ENCODE measurements around the gene TRIM46. TPM values are rescaled to one million over a fixed set of nuclear protein-coding genes. Genes with fewer than 3 reads are reported as not detected.
A peak's percentile ranks its signal among the peaks of the same experiment; 100 is the strongest.

TRIM46 gene
- total and polyA plus RNA-seq, 8 donors, result 0.19 to 4.1 (median 0.39) TPM

- ATAC-seq (no peak), DNase-seq (peak in 2 of 6 donors; percentile 36 to 65), FAIRE-seq (no peak)
- Histone ChIP-seq H3K36me3 (no peaks in the 10 kb centered on the region), H3K27ac (no peak overlapping the region), H3K27me3 (no peaks in the 10 kb centered on the region), H3K4me3 (no peak overlapping the region), H3K9me3 (no peaks in the 10 kb centered on the region), H3K4me1 (peaks cover 9 to 11% (median 9%) of the 10 kb centered on the region in 3 donors)
- intact Hi-C loops (cut with DNase I), result no loop called here
- no peak for TF ChIP-seq CTCF (IDR thresholded peaks at IDR 0.05)
- WGBS, 2 donors, result 94 to 95% methylated on average over 3 of the region's 3 CpGs
Measured at GRCh38 chr1:155198547-155198906, 24.9 kb downstream of the TRIM46 start.

DNA sequence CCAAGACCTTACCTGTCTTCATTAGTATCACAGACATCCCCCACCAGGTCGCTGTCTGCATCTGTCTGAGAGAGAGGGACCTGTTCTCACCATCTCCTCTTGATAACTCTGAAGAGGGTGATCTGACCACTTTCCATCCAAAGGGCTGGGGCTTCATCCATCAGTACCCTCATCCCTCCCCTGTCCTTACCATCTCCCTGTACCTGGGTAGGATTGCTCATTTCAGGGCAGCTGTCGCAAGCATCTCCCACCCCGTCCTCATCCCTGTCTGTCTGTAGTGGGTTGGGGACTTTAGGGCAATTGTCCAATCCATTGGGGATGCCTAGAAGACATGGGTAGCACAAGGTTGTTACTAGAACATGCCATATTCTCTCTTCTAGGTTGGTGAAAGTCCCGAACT lies 26.1 kb downstream of the TRIM46 start:
- FAIRE-seq, result no peak
- no peaks in the 10 kb centered on the region for H3K9me3 ChIP-seq
- peaks cover 0 to 5% (median 0%) of the 10 kb centered on the region in 3 donors for H3K4me1 ChIP-seq
- no peaks in the 10 kb centered on the region for H3K36me3 ChIP-seq
- H3K4me3 ChIP-seq, result no peak overlapping the region
- no peak for TF ChIP-seq CTCF (IDR thresholded peaks at IDR 0.05)
- H3K27me3 ChIP-seq, result no peaks in the 10 kb centered on the region
- ATAC-seq, result no peak
- H3K27ac ChIP-seq, result no peak overlapping the region
- intact Hi-C loops (cut with DNase I), result no loop called here
- no peak for DNase-seq
- 86 to 89% methylated on average over 4 of the region's 4 CpGs for WGBS, 2 donors

- WGBS, 2 donors, result 87 to 97% methylated on average over 5 of the region's 5 CpGs
- no peaks in the 10 kb centered on the region for H3K9me3 ChIP-seq
- H3K27ac ChIP-seq, result no peak overlapping the region
- H3K36me3 ChIP-seq, result no peaks in the 10 kb centered on the region
- FAIRE-seq (no peak), ATAC-seq (no peak), DNase-seq (peak in 2 of 6 donors; percentile 14 to 20)
- H3K4me1 ChIP-seq, result peaks cover 0 to 5% (median 0%) of the 10 kb centered on the region in 3 donors
- TF ChIP-seq CTCF (IDR thresholded peaks at IDR 0.05), result no peak
- intact Hi-C loops (cut with DNase I), result no loop called here
- no peaks in the 10 kb centered on the region for H3K27me3 ChIP-seq
- H3K4me3 ChIP-seq, result no peak overlapping the region
Measured at GRCh38 chr1:155200920-155201319, 27.3 kb downstream of the TRIM46 start.

DNA sequence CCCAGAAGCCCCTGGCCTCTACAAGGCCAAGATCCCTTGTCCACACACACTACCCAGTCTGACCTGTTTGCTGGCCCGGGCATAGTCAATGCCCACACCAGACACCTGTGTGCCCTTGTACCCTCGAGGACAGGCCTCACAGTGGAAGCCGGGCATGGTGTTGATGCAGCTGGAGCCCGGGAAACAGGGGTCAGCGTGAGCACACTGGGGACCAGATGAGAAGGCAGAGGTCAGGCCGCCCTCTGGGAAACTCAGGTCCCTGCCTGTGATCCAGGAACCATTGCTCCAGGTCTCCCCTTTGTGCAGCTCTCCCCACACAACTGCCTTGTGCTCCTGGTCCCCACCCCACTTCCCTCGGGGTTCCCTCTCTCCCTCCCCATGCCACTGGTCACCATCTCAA lies 28.5 kb downstream of the TRIM46 start:
- Histone ChIP-seq H3K27ac (no peak overlapping the region), H3K27me3 (no peaks in the 10 kb centered on the region), H3K4me1 (peaks cover 0 to 6% (median 0%) of the 10 kb centered on the region in 3 donors), H3K4me3 (no peak overlapping the region), H3K9me3 (no peaks in the 10 kb centered on the region), H3K36me3 (no peaks in the 10 kb centered on the region)
- intact Hi-C loops (cut with DNase I), result no loop called here
- FAIRE-seq (no peak), ATAC-seq (no peak), DNase-seq (peak in 2 of 6 donors; percentile 22 to 42)
- 87 to 92% methylated on average over 7 of the region's 7 CpGs for WGBS, 2 donors
- TF ChIP-seq CTCF (IDR thresholded peaks at IDR 0.05), result no peak

- H3K4me1 ChIP-seq, result peaks cover 0 to 11% (median 0%) of the 10 kb centered on the region in 3 donors
- H3K9me3 ChIP-seq, result no peaks in the 10 kb centered on the region
- FAIRE-seq (no peak), ATAC-seq (no peak), DNase-seq (peak in 2 of 6 donors; percentile 25 to 58)
- no peak overlapping the region for H3K27ac ChIP-seq
- no peak for TF ChIP-seq CTCF (IDR thresholded peaks at IDR 0.05)
- H3K4me3 ChIP-seq, result no peak overlapping the region
- H3K27me3 ChIP-seq, result no peaks in the 10 kb centered on the region
- no peaks in the 10 kb centered on the region for H3K36me3 ChIP-seq
- intact Hi-C loops (cut with DNase I), result no loop called here
- 87 to 92% methylated on average over 19 of the region's 19 CpGs for WGBS, 2 donors
Measured at GRCh38 chr1:155202731-155203515, 29.3 kb downstream of the TRIM46 start.
